Endothelial cell of umbilical vein (primary cell): ENCODE results near the gene CCDC146.
"Not testable (repeated sequence)": the region's sequence is repeated elsewhere in the genome, so short reads cannot be mapped to it uniquely, and the experiment has no call there.

Experiments
- EZH2 ChIP-seq: IDR thresholded peaks from 2 replicates; pipeline ENCODE4 v1.6.1; 2012; ENCODE audit warnings: borderline replicate concordance, low read depth, mild to moderate bottlenecking, moderate library complexity, low read length, inconsistent platforms; ENCODE audit not compliant: severe bottlenecking
- POLR2A ChIP-seq: IDR thresholded peaks from 2 replicates; pipeline ENCODE4 v1.6.1; 2012; ENCODE audit warnings: low read depth, mild to moderate bottlenecking, control low read depth, low read length
- POLR2AphosphoS5 ChIP-seq: IDR thresholded peaks from 2 replicates; pipeline ENCODE4 v1.6.1; 2012; ENCODE audit warnings: low read depth, mild to moderate bottlenecking, control low read depth, low read length, moderate library complexity; ENCODE audit not compliant: insufficient read depth
- TF ChIP-seq, protein P1 (sequence below), 2 donors: IDR thresholded peaks; 1 replicate in 1 of 2; 2 replicates in 1 of 2; pipeline ENCODE4 v1.5.1; 2011; ENCODE audit warnings: low read length in 2 of 2, mild to moderate bottlenecking in 2 of 2, moderate library complexity in 2 of 2, control low read depth in 1 of 2, inconsistent platforms in 1 of 2, low read depth in 1 of 2; ENCODE audit not compliant: insufficient read depth in 1 of 2; ENCODE audit errors: extremely low read depth in 1 of 2
- TF ChIP-seq, protein P2 (sequence below): IDR thresholded peaks from 2 replicates; pipeline ENCODE4 v1.6.1; 2011; ENCODE audit not compliant: insufficient read depth, insufficient read length

- TF ChIP-seq, protein P1, sequence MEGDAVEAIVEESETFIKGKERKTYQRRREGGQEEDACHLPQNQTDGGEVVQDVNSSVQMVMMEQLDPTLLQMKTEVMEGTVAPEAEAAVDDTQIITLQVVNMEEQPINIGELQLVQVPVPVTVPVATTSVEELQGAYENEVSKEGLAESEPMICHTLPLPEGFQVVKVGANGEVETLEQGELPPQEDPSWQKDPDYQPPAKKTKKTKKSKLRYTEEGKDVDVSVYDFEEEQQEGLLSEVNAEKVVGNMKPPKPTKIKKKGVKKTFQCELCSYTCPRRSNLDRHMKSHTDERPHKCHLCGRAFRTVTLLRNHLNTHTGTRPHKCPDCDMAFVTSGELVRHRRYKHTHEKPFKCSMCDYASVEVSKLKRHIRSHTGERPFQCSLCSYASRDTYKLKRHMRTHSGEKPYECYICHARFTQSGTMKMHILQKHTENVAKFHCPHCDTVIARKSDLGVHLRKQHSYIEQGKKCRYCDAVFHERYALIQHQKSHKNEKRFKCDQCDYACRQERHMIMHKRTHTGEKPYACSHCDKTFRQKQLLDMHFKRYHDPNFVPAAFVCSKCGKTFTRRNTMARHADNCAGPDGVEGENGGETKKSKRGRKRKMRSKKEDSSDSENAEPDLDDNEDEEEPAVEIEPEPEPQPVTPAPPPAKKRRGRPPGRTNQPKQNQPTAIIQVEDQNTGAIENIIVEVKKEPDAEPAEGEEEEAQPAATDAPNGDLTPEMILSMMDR (IDR thresholded peaks at IDR 0.05; ENCODE audit: extremely low read depth in 1 of 2, insufficient read depth in 1 of 2, low read depth in 1 of 2, low read length in 2 of 2), result not testable (repeated sequence)
- TF ChIP-seq EZH2, POLR2A, POLR2AphosphoS5: not testable (repeated sequence)
- TF ChIP-seq, protein P2, sequence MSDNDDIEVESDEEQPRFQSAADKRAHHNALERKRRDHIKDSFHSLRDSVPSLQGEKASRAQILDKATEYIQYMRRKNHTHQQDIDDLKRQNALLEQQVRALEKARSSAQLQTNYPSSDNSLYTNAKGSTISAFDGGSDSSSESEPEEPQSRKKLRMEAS, result not testable (repeated sequence)
Observed at GRCh38 chr7:77175274-77175800, 52.9 kb downstream of the CCDC146 start.
